Measurements from ENCODE around the gene CFAP298. TPM values are rescaled to one million over a fixed set of nuclear protein-coding genes. Genes with fewer than 3 reads are reported as not detected.
A peak's percentile ranks its signal among the peaks of the same experiment; 100 is the strongest.

The CFAP298 gene
- total and polyA plus RNA-seq, 2 of the 13 experiments (the other 11 are each of a cell fraction or from before 2014, with no cell fraction given) = 21.2 to 62.2 TPM

- peak; percentile 76; the same call in 1 of the 2 replicates for TF ChIP-seq ZSCAN21 (CRISPR knock-in tag; IDR thresholded peaks at IDR 0.05; ENCODE audit: borderline replicate concordance)
- peak; percentile 98 for TF ChIP-seq ZNF687 (CRISPR knock-in tag; IDR thresholded peaks at IDR 0.05)
- peak; percentile 16; the same call in 1 of the 2 replicates for TF ChIP-seq CBX5 (CRISPR knock-in tag; IDR thresholded peaks at IDR 0.05; ENCODE audit: borderline replicate concordance)
- TF ChIP-seq ZNF878 (CRISPR knock-in tag; IDR thresholded peaks at IDR 0.05) = peak; percentile 57; the same call in 1 of the 2 replicates
- TF ChIP-seq FOXJ3 (CRISPR knock-in tag; IDR thresholded peaks at IDR 0.05; ENCODE audit: borderline replicate concordance) = peak; percentile 80
- TF ChIP-seq EP300 (IDR thresholded peaks at IDR 0.05; ENCODE audit: low read depth in 2 of 2, low read length in 2 of 2) = peak in 1 of 2 experiments; percentile 5; a peak in 1 of 4 replicates
- peak; percentile 8; the same call in 1 of the 2 replicates for TF ChIP-seq EP300 (CRISPR knock-in tag; IDR thresholded peaks at IDR 0.05; ENCODE audit: borderline replicate concordance)
- TF ChIP-seq ZNF776 (CRISPR knock-in tag; IDR thresholded peaks at IDR 0.05) = peak; percentile 57; the same call in 1 of the 2 replicates
- TF ChIP-seq ZNF782 (CRISPR knock-in tag; IDR thresholded peaks at IDR 0.05; ENCODE audit: borderline replicate concordance) = no peak
- no peak for TF ChIP-seq HNRNPH1 (optimal IDR thresholded peaks at IDR 0.05; ENCODE audit: low read depth, low read length)
- peak; percentile 76 for TF ChIP-seq CCDC6 (CRISPR knock-in tag; IDR thresholded peaks at IDR 0.05)
- peak; percentile 49 for TF ChIP-seq NCOA2 (CRISPR knock-in tag; IDR thresholded peaks at IDR 0.05)
- peak; percentile 7; the same call in 1 of the 2 replicates for TF ChIP-seq MIER3 (CRISPR knock-in tag; IDR thresholded peaks at IDR 0.05; ENCODE audit: borderline replicate concordance)
- TF ChIP-seq CEBPG (CRISPR knock-in tag; IDR thresholded peaks at IDR 0.05) = 0 out of 2 replicates have a peak, but pooled peaks have one; percentile 1
- TF ChIP-seq CSRNP1 (CRISPR knock-in tag; IDR thresholded peaks at IDR 0.05) = no peak; the same call in 1 of the 2 replicates
- TF ChIP-seq THAP7 (CRISPR knock-in tag; IDR thresholded peaks at IDR 0.05) = peak; percentile 68; the same call in 1 of the 2 replicates
- TF ChIP-seq ZNF691 (CRISPR knock-in tag; IDR thresholded peaks at IDR 0.05; ENCODE audit: borderline replicate concordance, low read depth) = peak; percentile 61; the same call in 1 of the 2 replicates
- TF ChIP-seq KMT2A (CRISPR knock-in tag; IDR thresholded peaks at IDR 0.05) = peak; percentile 58
- TF ChIP-seq ATF4 (CRISPR knock-in tag; IDR thresholded peaks at IDR 0.05) = 0 out of 4 replicates have a peak, but pooled peaks of 1 of the 2 experiments have one; percentile 24
These were observed 42.6 kb downstream of the CFAP298 start (continued) for GRCh38 chr21:32569261-32570230.

Data from HepG2 (cell line).